ENCODE data around the gene ANAPC2.

Gene ANAPC2

DNA sequence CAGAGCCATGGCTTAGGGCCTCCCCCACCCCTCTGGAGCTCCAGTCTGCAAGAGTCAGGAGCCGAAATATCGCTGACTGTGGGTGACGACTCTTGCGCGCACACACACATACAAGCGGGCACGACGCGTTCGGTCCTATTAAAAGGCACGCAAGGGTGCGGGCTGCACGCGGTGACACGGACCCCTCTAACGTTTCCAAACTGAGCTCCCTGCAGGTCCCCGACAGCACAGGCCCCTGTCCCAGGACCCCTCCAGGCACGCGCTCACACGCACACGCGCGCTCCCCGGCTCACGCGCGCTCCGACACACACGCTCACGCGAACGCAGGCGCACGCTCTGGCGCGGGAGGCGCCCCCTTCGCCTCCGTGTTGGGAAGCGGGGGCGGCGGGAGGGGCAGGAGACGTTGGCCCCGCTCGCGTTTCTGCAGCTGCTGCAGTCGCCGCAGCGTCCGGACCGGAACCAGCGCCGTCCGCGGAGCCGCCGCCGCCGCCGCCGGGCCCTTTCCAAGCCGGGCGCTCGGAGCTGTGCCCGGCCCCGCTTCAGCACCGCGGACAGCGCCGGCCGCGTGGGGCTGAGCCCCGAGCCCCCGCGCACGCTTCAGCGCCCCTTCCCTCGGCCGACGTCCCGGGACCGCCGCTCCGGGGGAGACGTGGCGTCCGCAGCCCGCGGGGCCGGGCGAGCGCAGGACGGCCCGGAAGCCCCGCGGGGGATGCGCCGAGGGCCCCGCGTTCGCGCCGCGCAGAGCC, 49.5 kb downstream of the ANAPC2 start, which contains the start of gene GRIN1:
Gene GRIN1 (plus strand): TSS at position 433 of the 746 bp plus-strand sequence. CDS start 333 bp downstream, outside the sequence.
- Histone ChIP-seq H2AFZ (ENCODE audit: low read length) (no peak within 1 kb of the TSS), H3K9me3 (replicated peaks in 1 of 2; ENCODE audit: control insufficient read depth in 2 of 2, insufficient read depth in 1 of 2, low read depth in 1 of 2, low read length in 2 of 2) (peaks cover 0 to 5% of the 10 kb centered on the region in 2 donors), H3K4ac (ENCODE audit: low read length) (no peak within 1 kb of the TSS), H4K8ac (ENCODE audit: low read depth, low read length) (no peak within 1 kb of the TSS), H2AK5ac (ENCODE audit: low read depth, low read length) (no peak within 1 kb of the TSS), H2BK15ac (ENCODE audit: low read length) (no peak within 1 kb of the TSS), H2BK5ac (ENCODE audit: low read length) (no peak within 1 kb of the TSS), H3K27me3 (ENCODE audit: control insufficient read depth in 3 of 3, insufficient read depth in 3 of 3, low read depth in 1 of 3, low read length in 3 of 3) (peaks cover 10 to 84% (median 76%) of the 10 kb centered on the region in 3 experiments), H3K18ac (ENCODE audit: low read length) (no peak within 1 kb of the TSS), H3K4me2 (ENCODE audit: insufficient read depth, low read length, poor library complexity, severe bottlenecking) (peak within 1 kb of the TSS; percentile 2), H2BK12ac (ENCODE audit: low read length) (no peak within 1 kb of the TSS), H3K27ac (replicated peaks; ENCODE audit: low read length) (no peak within 1 kb of the TSS), H3K9ac (ENCODE audit: low read depth, low read length, poor library complexity) (peak within 1 kb of the TSS; percentile 44), H3K23ac (ENCODE audit: low read depth, low read length, poor library complexity) (peak within 1 kb of the TSS; percentile 73), H4K91ac (ENCODE audit: low read depth, low read length, poor library complexity) (no peak within 1 kb of the TSS), H3K79me1 (ENCODE audit: low read depth, low read length) (peaks cover 2% of the 10 kb centered on the region), H3K14ac (ENCODE audit: low read length) (peak within 1 kb of the TSS; percentile 89), H2BK120ac (ENCODE audit: low read depth, low read length) (no peak within 1 kb of the TSS), H3K4me1 (ENCODE audit: control insufficient read depth in 2 of 2, insufficient read depth in 1 of 2, low read depth in 1 of 2, low read length in 2 of 2) (peaks cover 0 to 2% of the 10 kb centered on the region in 2 donors), H3K4me3 (ENCODE audit: low read length in 2 of 2) (peak within 1 kb of the TSS in 1 of 2 donors; percentile 68), H3K36me3 (replicated peaks in 1 of 2; ENCODE audit: control insufficient read depth in 2 of 2, insufficient read depth in 2 of 2, low read length in 2 of 2) (no peaks in the 10 kb centered on the region)
- no CpG with 5 or more reads among the region's 104 CpGs for WGBS, 2 donors (ENCODE audit: extremely low coverage in 2 of 2, insufficient read length in 2 of 2, insufficient replicate concordance in 1 of 2)
- DNase-seq (ENCODE audit: low spot score), result peak; percentile 60

DNA sequence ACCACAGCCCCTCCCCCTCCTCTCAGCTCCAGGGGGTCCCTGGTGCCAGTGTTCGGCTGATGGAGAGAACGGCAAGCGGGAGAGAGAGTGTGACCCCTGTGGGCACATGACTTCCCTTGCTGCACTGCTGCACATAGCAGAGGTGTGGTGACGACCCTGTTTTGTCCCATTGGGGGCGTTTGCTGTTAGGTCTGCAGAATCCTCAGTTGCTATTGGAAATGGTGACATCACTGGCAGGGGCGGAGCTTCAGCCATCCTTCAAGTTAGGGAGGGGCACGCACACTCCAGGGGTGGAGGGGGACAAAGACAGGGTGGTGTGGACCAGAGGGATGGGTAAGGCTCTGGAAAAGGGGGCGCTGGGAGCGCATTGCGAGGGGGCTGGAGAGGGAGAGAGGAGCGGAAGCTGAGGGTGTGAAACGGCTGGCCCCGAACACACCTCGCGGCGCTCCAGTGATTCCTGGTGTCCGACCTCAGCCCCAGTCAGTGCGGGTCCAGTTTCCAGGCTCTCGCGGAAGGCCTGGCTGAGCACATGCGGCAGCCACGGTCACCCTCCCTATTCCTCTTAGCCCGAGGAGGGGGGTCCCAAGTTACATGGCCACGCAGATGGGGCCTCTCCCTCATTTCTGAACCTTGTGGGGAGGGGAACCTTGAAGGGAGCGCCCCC, 50.2 kb downstream of the ANAPC2 start:
- Histone ChIP-seq H3K4me3 (ENCODE audit: low read length in 2 of 2) (no peak overlapping the region), H3K4ac (ENCODE audit: low read length) (no peak overlapping the region), H2BK120ac (ENCODE audit: low read depth, low read length) (no peak overlapping the region), H3K14ac (ENCODE audit: low read length) (no peak overlapping the region), H3K27ac (replicated peaks; ENCODE audit: low read length) (no peak overlapping the region), H2BK12ac (ENCODE audit: low read length) (no peak overlapping the region), H3K4me1 (ENCODE audit: control insufficient read depth in 2 of 2, insufficient read depth in 1 of 2, low read depth in 1 of 2, low read length in 2 of 2) (peaks cover 0 to 2% of the 10 kb centered on the region in 2 donors), H2AK5ac (ENCODE audit: low read depth, low read length) (no peak overlapping the region), H3K27me3 (ENCODE audit: control insufficient read depth in 3 of 3, insufficient read depth in 3 of 3, low read depth in 1 of 3, low read length in 3 of 3) (peaks cover 10 to 77% (median 71%) of the 10 kb centered on the region in 3 experiments), H2BK15ac (ENCODE audit: low read length) (no peak overlapping the region), H2AFZ (ENCODE audit: low read length) (no peak overlapping the region), H3K23ac (ENCODE audit: low read depth, low read length, poor library complexity) (no peak overlapping the region), H3K9me3 (replicated peaks in 1 of 2; ENCODE audit: control insufficient read depth in 2 of 2, insufficient read depth in 1 of 2, low read depth in 1 of 2, low read length in 2 of 2) (peaks cover 0 to 5% of the 10 kb centered on the region in 2 donors), H3K18ac (ENCODE audit: low read length) (no peak overlapping the region), H4K91ac (ENCODE audit: low read depth, low read length, poor library complexity) (no peak overlapping the region), H2BK5ac (ENCODE audit: low read length) (no peak overlapping the region), H3K36me3 (replicated peaks in 1 of 2; ENCODE audit: control insufficient read depth in 2 of 2, insufficient read depth in 2 of 2, low read length in 2 of 2) (no peaks in the 10 kb centered on the region), H3K9ac (ENCODE audit: low read depth, low read length, poor library complexity) (no peak overlapping the region), H4K8ac (ENCODE audit: low read depth, low read length) (no peak overlapping the region), H3K4me2 (ENCODE audit: insufficient read depth, low read length, poor library complexity, severe bottlenecking) (no peak overlapping the region), H3K79me1 (ENCODE audit: low read depth, low read length) (peaks cover 2% of the 10 kb centered on the region)
- DNase-seq (ENCODE audit: low spot score), result no peak
- WGBS, 2 donors (ENCODE audit: extremely low coverage in 2 of 2, insufficient read length in 2 of 2, insufficient replicate concordance in 1 of 2), result no CpG with 5 or more reads among the region's 25 CpGs

DNA sequence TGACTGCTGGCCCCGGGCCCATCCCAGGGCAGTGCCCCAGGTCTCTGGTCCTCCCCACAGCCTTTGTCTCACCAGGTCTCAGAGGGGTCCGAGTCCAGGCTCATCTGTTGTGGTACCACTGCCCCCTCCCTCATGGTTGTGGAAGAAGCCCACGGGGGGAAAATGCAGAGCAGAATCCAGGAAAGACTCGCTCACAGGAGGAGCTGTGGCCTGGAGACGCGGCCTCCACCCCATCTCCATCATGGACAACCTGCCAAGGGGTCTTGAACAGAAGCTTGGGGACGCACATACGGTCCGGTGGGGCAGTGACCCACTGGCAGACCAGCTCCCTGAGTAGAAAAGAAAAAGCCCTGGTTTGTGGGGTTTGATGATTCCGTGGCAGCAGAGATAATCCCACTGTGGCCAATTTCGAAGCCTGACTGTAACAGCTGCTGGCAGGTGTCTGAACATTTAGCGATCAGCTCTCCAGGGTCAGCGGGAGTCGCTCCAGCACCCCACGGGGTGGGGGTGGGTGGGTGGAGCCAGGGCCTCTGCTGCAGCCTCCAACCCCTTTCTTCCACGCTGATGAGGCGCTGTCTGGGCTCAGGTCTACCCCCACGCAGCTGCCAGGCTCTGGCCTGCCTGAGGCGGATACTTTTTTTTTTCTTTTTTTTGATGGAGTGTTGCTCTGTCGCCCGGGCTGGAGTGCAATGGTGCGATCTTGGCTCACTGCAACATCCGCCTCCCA, 51.3 kb downstream of the ANAPC2 start:
- no peak overlapping the region for H2BK5ac ChIP-seq (ENCODE audit: low read length)
- no peak overlapping the region for H2AK5ac ChIP-seq (ENCODE audit: low read depth, low read length)
- DNase-seq (ENCODE audit: low spot score), result no peak
- H3K9me3 ChIP-seq (replicated peaks in 1 of 2; ENCODE audit: control insufficient read depth in 2 of 2, insufficient read depth in 1 of 2, low read depth in 1 of 2, low read length in 2 of 2), result peaks cover 0 to 5% of the 10 kb centered on the region in 2 donors
- no peak overlapping the region for H3K9ac ChIP-seq (ENCODE audit: low read depth, low read length, poor library complexity)
- H3K4me3 ChIP-seq (ENCODE audit: low read length in 2 of 2), result peak overlapping the region in 1 of 2 donors; percentile 22
- H3K4me1 ChIP-seq (ENCODE audit: control insufficient read depth in 2 of 2, insufficient read depth in 1 of 2, low read depth in 1 of 2, low read length in 2 of 2), result peaks cover 0 to 2% of the 10 kb centered on the region in 2 donors
- H2BK15ac ChIP-seq (ENCODE audit: low read length), result no peak overlapping the region
- no peak overlapping the region for H4K8ac ChIP-seq (ENCODE audit: low read depth, low read length)
- H3K27me3 ChIP-seq (ENCODE audit: control insufficient read depth in 3 of 3, insufficient read depth in 3 of 3, low read depth in 1 of 3, low read length in 3 of 3), result peaks cover 10 to 65% (median 62%) of the 10 kb centered on the region in 3 experiments
- no peaks in the 10 kb centered on the region for H3K36me3 ChIP-seq (replicated peaks in 1 of 2; ENCODE audit: control insufficient read depth in 2 of 2, insufficient read depth in 2 of 2, low read length in 2 of 2)
- H3K18ac ChIP-seq (ENCODE audit: low read length), result no peak overlapping the region
- no peak overlapping the region for H3K4ac ChIP-seq (ENCODE audit: low read length)
- no CpG with 5 or more reads among the region's 23 CpGs for WGBS, 2 donors (ENCODE audit: extremely low coverage in 2 of 2, insufficient read length in 2 of 2, insufficient replicate concordance in 1 of 2)
- no peak overlapping the region for H2BK12ac ChIP-seq (ENCODE audit: low read length)
- H3K4me2 ChIP-seq (ENCODE audit: insufficient read depth, low read length, poor library complexity, severe bottlenecking), result no peak overlapping the region
- H2BK120ac ChIP-seq (ENCODE audit: low read depth, low read length), result no peak overlapping the region
- H3K14ac ChIP-seq (ENCODE audit: low read length), result no peak overlapping the region
- H3K79me1 ChIP-seq (ENCODE audit: low read depth, low read length), result peaks cover 2% of the 10 kb centered on the region
- no peak overlapping the region for H2AFZ ChIP-seq (ENCODE audit: low read length)
- no peak overlapping the region for H3K27ac ChIP-seq (replicated peaks; ENCODE audit: low read length)
- H4K91ac ChIP-seq (ENCODE audit: low read depth, low read length, poor library complexity), result no peak overlapping the region
- H3K23ac ChIP-seq (ENCODE audit: low read depth, low read length, poor library complexity), result no peak overlapping the region

Measured in neuronal stem cell (in vitro differentiated cells).